NB4 (cell line): ENCODE data around the gene VPS54.

Experiments
- CTCF ChIP-seq: IDR thresholded peaks from one replicate; pipeline ENCODE4 v1.5.1; 2012; ENCODE audit warnings: low read depth, low read length
- MAX ChIP-seq: IDR thresholded peaks from 2 replicates; pipeline ENCODE4 v1.6.1; 2011; ENCODE audit warnings: low read depth, low read length
- MYC ChIP-seq: IDR thresholded peaks from 2 replicates; pipeline ENCODE4 v1.6.1; 2011; ENCODE audit warnings: low read depth, low read length
- POLR2A ChIP-seq: IDR thresholded peaks from 2 replicates; pipeline ENCODE4 v1.6.1; 2011; ENCODE audit warnings: mild to moderate bottlenecking; ENCODE audit not compliant: insufficient read length; ENCODE audit errors: extremely low read depth

GRCh38 chr2:64052463-64053241 is 33.4 kb upstream of the VPS54 start:
- TF ChIP-seq POLR2A (no peak), CTCF (no peak), MAX (no peak), MYC (no peak)
